ENCODE results near the gene ARHGAP45.

DNA sequence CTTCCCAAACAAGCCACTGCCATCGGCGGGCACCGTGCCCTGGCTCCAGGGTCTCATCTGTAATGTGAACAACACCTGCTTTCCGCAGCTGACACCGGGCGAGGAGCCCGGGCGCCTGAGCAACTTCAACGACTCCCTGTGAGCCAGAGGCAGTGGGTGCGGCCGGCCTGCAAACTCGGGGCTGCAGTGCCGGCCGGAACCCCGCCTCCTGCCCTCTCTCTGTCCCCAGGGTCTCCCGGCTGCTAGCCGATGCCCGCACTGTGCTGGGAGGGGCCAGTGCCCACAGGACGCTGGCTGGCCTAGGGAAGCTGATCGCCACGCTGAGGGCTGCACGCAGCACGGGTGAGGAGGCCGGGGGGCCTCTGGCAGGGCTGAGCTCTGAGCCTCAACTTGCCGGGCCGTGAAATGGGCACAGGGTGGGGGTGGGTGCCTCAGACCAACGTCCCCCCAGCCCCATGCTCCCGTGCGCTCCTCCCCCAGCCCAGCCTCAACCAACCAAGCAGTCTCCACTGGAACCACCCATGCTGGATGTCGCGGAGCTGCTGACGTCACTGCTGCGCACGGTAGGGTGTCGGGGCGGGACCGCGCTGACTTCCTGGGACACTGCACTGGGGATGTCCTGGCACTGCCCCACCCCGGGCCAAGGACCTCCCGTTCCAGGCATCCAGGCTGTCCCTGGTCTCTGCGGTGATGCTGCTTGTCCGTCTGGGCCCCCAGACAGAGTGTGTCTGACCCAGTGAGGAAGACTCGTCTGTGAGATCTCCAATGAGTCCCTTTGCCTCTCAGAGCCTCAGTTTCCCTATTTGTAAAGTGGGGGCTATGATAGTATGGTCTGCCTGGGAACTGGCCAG, 24.9 kb upstream of the ARHGAP45 start:
- TF ChIP-seq, protein P1, sequence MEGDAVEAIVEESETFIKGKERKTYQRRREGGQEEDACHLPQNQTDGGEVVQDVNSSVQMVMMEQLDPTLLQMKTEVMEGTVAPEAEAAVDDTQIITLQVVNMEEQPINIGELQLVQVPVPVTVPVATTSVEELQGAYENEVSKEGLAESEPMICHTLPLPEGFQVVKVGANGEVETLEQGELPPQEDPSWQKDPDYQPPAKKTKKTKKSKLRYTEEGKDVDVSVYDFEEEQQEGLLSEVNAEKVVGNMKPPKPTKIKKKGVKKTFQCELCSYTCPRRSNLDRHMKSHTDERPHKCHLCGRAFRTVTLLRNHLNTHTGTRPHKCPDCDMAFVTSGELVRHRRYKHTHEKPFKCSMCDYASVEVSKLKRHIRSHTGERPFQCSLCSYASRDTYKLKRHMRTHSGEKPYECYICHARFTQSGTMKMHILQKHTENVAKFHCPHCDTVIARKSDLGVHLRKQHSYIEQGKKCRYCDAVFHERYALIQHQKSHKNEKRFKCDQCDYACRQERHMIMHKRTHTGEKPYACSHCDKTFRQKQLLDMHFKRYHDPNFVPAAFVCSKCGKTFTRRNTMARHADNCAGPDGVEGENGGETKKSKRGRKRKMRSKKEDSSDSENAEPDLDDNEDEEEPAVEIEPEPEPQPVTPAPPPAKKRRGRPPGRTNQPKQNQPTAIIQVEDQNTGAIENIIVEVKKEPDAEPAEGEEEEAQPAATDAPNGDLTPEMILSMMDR (conservative IDR thresholded peaks at IDR 0.05; ENCODE audit: low read depth in 2 of 2): no peak
- TF ChIP-seq POLR2AphosphoS5 (IDR thresholded peaks at IDR 0.05; ENCODE audit: low read depth): no peak
